K562 (cell line): Measurements from ENCODE around the gene ILKAP. TPM values are rescaled to one million over a fixed set of nuclear protein-coding genes. Genes with fewer than 3 reads are reported as not detected.

Source experiments
- ATAC-seq: fragments of 200-7000 bp; cut with Tn5 transposase; 3 replicates; pipeline ENCODE4 v1.9.1; 2020; ENCODE audit warnings: moderate library complexity
- BruUV-seq: library from RNA; stranded (reverse); fragments of 400-500 nt; replicated peaks from 2 replicates; lab custom pipeline; 2021; lab: Mats Ljungman, UMichigan
- CTCF ChIA-PET: fragments of 300-600 bp; formaldehyde crosslinking; extraction: SDS; loops from one replicate; lab custom pipeline; 2021; ENCODE audit warnings: low intra/inter-chr PET ratio; lab: Yijun Ruan, JAX
- POLR2A ChIA-PET: fragments of 300-600, 350-650 bp; sonication (Branson Sonifier 250); formaldehyde crosslinking; extraction: SDS; loops from one replicate; lab custom pipeline; 2021; ENCODE audit warnings: antibody characterized with exemption, inconsistent platforms; lab: Yijun Ruan, JAX
- DNase-seq, 4 experiments: peaks; one replicate each; pipeline versions ENCODE4 v3.0.0 to v3.0.0-alpha.2; 2011 to 2018; ENCODE audit warnings: low spot score in 3 of 4, mixed read lengths in 3 of 4; ENCODE audit errors: extremely low read depth in 1 of 4
- FAIRE-seq: peaks from 2 replicates; lab custom pipeline; 2011; peaks lifted over from hg19 to GRCh38; lab: Jason Lieb, UNC
- H2AFZ ChIP-seq: 2 replicates; pipeline ENCODE4 v1.6.0; 2011; ENCODE audit warnings: low read depth, low read length, control low read depth, inconsistent platforms
- H3K27ac ChIP-seq: fragments of 200-600 bp; 3 replicates; pipeline ENCODE4 v1.8.0; 2011; ENCODE audit warnings: low read depth, mild to moderate bottlenecking, control low read depth, inconsistent platforms, low read length, moderate library complexity, mixed read lengths; ENCODE audit errors: extremely low read depth
- H3K27me3 ChIP-seq, 2 experiments: fragments of 300-600 bp in 1 of 2; 2 replicates in 1 of 2; 3 replicates in 1 of 2; pipeline versions ENCODE4 v1.6.0 to v1.8.0; 2011; ENCODE audit warnings: inconsistent platforms in 2 of 2, low read length in 2 of 2, mild to moderate bottlenecking in 1 of 2, mixed read lengths in 1 of 2, moderate library complexity in 1 of 2; ENCODE audit not compliant: control insufficient read depth in 2 of 2, insufficient read depth in 2 of 2
- H3K36me3 ChIP-seq: fragments of 300-600 bp; 3 replicates; pipeline ENCODE4 v1.8.0; 2011; ENCODE audit warnings: mild to moderate bottlenecking, low read length, inconsistent platforms; ENCODE audit not compliant: control insufficient read depth, insufficient read depth
- H3K4me1 ChIP-seq, 2 experiments: fragments of 200-600 bp in 1 of 2; replicated peaks in 1 of 2; 2 replicates in 1 of 2; 3 replicates in 1 of 2; pipeline versions ENCODE4 v1.5.1 to v1.8.0; 2011; ENCODE audit warnings: inconsistent platforms in 2 of 2, low read length in 2 of 2, mild to moderate bottlenecking in 1 of 2, mixed read lengths in 1 of 2, moderate library complexity in 1 of 2; ENCODE audit not compliant: control insufficient read depth in 2 of 2, insufficient read depth in 2 of 2
- H3K4me2 ChIP-seq: 2 replicates; pipeline ENCODE4 v1.6.1; 2011; ENCODE audit warnings: low read length, control low read depth, inconsistent platforms, mixed read lengths; ENCODE audit not compliant: insufficient read depth
- H3K4me3 ChIP-seq: fragments of 200-600 bp; sonication (generic), shearing (Covaris generic); 2 replicates; pipeline ENCODE4 v1.5.1; 2016; ENCODE audit warnings: control low read depth, inconsistent platforms
- H3K79me2 ChIP-seq: fragments of 200-600 bp; 3 replicates; pipeline ENCODE4 v1.8.0; 2011; ENCODE audit warnings: low read length, inconsistent platforms; ENCODE audit not compliant: control insufficient read depth, insufficient read depth
- H3K9ac ChIP-seq, 2 experiments: 2 replicates each; pipeline versions ENCODE4 v1.6.0 to v1.6.1; 2011; ENCODE audit warnings: low read depth in 2 of 2, low read length in 2 of 2, control low read depth in 1 of 2, inconsistent platforms in 1 of 2, mild to moderate bottlenecking in 1 of 2, mixed read lengths in 1 of 2; ENCODE audit not compliant: insufficient read depth in 1 of 2
- H3K9me1 ChIP-seq: one replicate; pipeline ENCODE4 v1.6.0; 2011; ENCODE audit warnings: inconsistent platforms, mild to moderate bottlenecking, low read length, moderate library complexity; ENCODE audit not compliant: control insufficient read depth, insufficient read depth
- H3K9me3 ChIP-seq: replicated peaks from 2 replicates; pipeline ENCODE4 v1.5.1; 2011; ENCODE audit warnings: low read depth, low read length, inconsistent platforms; ENCODE audit not compliant: control insufficient read depth, insufficient read depth
- H4K20me1 ChIP-seq: replicated peaks from 2 replicates; pipeline ENCODE4 v1.6.1; 2011; ENCODE audit warnings: low read length, inconsistent platforms, mixed read lengths; ENCODE audit not compliant: control insufficient read depth, insufficient read depth
- ELF4 ChIP-seq: fragments of 450-650 bp; formaldehyde crosslinking; IDR thresholded peaks from 2 replicates; pipeline ENCODE4 v1.4.0; 2022; ENCODE audit warnings: missing genetic modification characterization
- GTF2F1 ChIP-seq: IDR thresholded peaks from 2 replicates; pipeline ENCODE4 v1.6.1; 2011; ENCODE audit warnings: low read depth, low read length, improper control_type of control experiment
- HLTF ChIP-seq: fragments of 450-650 bp; IDR thresholded peaks from 2 replicates; pipeline ENCODE4 v1.6.1; 2016
- HMGN3 ChIP-seq: IDR thresholded peaks from 2 replicates; pipeline ENCODE4 v1.6.1; 2011; ENCODE audit warnings: borderline replicate concordance, low read depth, mild to moderate bottlenecking, mixed read lengths, low read length; ENCODE audit not compliant: insufficient read length; ENCODE audit errors: extremely low read depth
- MXI1 ChIP-seq: IDR thresholded peaks from 2 replicates; pipeline ENCODE4 v1.6.1; 2011; ENCODE audit warnings: low read depth, mild to moderate bottlenecking, improper control_type of control experiment, low read length
- SIRT6 ChIP-seq: IDR thresholded peaks from one replicate; pipeline ENCODE4 v1.6.1; 2012; ENCODE audit warnings: low read depth, mild to moderate bottlenecking, control low read depth, inconsistent platforms, low read length, moderate library complexity
- TCFL5 ChIP-seq: fragments of 250-450 bp; sonication (Bioruptor Pico); conservative IDR thresholded peaks from 2 replicates; pipeline ENCODE4 v1.6.1; 2021; ENCODE audit warnings: mild to moderate bottlenecking, moderate library complexity, matching md5 sums
- ZNF584 ChIP-seq: fragments of 200-800 bp; sonication (Bioruptor generic); IDR thresholded peaks from 2 replicates; pipeline ENCODE4 v1.6.1; 2016; ENCODE audit warnings: low read depth, mild to moderate bottlenecking, missing genetic modification characterization, missing compliant biosample characterization
- WGBS: fragments of 100-300 bp; shearing (Covaris generic); methylation state at CpG from one replicate; pipeline ENCODE4 v1.1.6; 2016; ENCODE audit warnings: low coverage, mixed read lengths; ENCODE audit not compliant: insufficient coverage; ENCODE audit errors: missing lambda C conversion rate; 5-methylcytosine and 5-hydroxymethylcytosine counted together
- in situ Hi-C: fragments of 300-500 bp; cut with MboI; formaldehyde crosslinking; loops from 4 replicates; pipeline ENCODE4 v1.15.0; 2018; ENCODE audit warnings: inconsistent platforms, mixed read lengths
- intact Hi-C: fragments of 100-400 bp; cut with micrococcal nuclease; formaldehyde crosslinking; loops from 2 replicates; pipeline ENCODE4 v1.14.2; 2022
- polyA plus RNA-seq, 8 experiments: library from polyadenylated mRNA; depleted of rRNA in 4 of 8; stranded (reverse) in 5 of 8; unstranded in 3 of 8; fragments of >200 nt; fragmentation: Nextera tagmentation in 2 of 8; fragmentation: Illumina TruSeq in 1 of 8; extraction: Ambion mirVana in 2 of 8; extraction: Trizol in 1 of 8; gene quantifications; 2 replicates each; pipeline versions ENCODE4 v1.2.1 to v1.2.3, GENCODE V29; 2011 to 2014; ENCODE audit warnings: inconsistent platforms in 1 of 8, missing spikeins in 1 of 8
- total RNA-seq, 7 experiments: library from RNA; depleted of rRNA in 6 of 7; stranded (reverse); fragments of >200 nt in 6 of 7; fragmentation: Illumina TruSeq in 2 of 7; extraction: Trizol in 2 of 7; gene quantifications; 2 replicates each; pipeline versions ENCODE4 v1.2.1 to v1.2.3, GENCODE V29; 2011 to 2021; ENCODE audit warnings: low replicate concordance in 1 of 7
- TF ChIP-seq, protein P1 (sequence below): fragments of 450-650 bp; IDR thresholded peaks from 2 replicates; pipeline ENCODE4 v1.6.1; 2016; ENCODE audit warnings: mild to moderate bottlenecking, moderate library complexity

The ILKAP gene
- total and polyA plus RNA-seq, 9 of the 15 experiments (the other 6 are each of a cell fraction or from before 2014, with no cell fraction given) = 3.1 to 43.9 (median 20.7) TPM

DNA sequence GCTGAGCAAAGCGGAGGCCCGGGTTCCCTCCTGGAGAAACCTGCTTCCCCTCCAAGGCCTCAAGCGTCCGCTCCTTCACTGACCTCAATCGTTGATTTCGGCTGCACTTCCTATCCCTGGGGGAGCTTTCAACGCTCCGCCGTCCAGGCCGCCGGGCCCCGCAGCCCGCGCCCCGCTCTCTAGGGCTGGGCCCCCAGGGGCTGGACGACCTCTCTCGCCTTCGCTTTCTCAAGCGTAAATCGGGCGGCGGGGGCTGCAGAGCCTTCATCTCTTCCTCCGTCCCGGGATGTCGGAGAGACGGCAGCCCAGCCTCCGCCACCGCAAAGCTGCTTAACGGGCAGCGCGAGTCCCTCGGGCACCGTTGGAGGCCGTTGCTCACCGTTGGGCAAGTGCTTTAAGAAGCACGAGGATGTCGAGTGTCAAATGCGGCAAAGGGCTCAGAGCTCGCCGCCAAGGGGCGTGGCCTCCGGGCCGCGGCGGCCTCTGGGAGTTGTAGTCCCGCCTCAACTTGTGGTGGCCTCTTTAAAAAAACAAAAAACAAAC lies 27.8 kb upstream of the ILKAP start:
- ATAC-seq (peak; percentile 82), FAIRE-seq (peak; percentile 74), DNase-seq (peak; percentile 73 to 80 (median 75))
- peaks cover 22% of the 10 kb centered on the region for H3K79me2 ChIP-seq
- peak overlapping the region; percentile 91 for H2AFZ ChIP-seq
- H3K9ac ChIP-seq = peak overlapping the region; percentile 44 to 92
- ChIA-PET CTCF (no interaction called here), POLR2A (interaction anchor here (0.6 to 1.3 kb wide), 3 partner anchors 9 to 29 kb away, joined by 3 to 6 read pairs (median 3); no protein-coding TSS in a partner anchor)
- no peaks in the 10 kb centered on the region for H4K20me1 ChIP-seq
- H3K36me3 ChIP-seq = peaks cover 17% of the 10 kb centered on the region; the same call in 1 of the 3 replicates
- H3K9me1 ChIP-seq = no peaks in the 10 kb centered on the region
- 3% methylated on average over 34 of the region's 46 CpGs for WGBS
- intact Hi-C loops = no loop called here
- no peaks in the 10 kb centered on the region for H3K9me3 ChIP-seq
- peaks cover 12 to 21% of the 10 kb centered on the region in 2 experiments; a peak in 4 of 5 replicates for H3K4me1 ChIP-seq
- H3K4me2 ChIP-seq = peak overlapping the region; percentile 82
- in situ Hi-C loops = no loop called here
- H3K4me3 ChIP-seq = peak overlapping the region; percentile 60
- TSS peak; percentile 59 for BruUV-seq
- peak overlapping the region; percentile 59 for H3K27ac ChIP-seq
- no peaks in the 10 kb centered on the region for H3K27me3 ChIP-seq
- TF ChIP-seq HLTF (no peak), MXI1 (0 out of 2 replicates have a peak, but pooled peaks have one; percentile 49), HMGN3 (peak; percentile 20), TCFL5 (CRISPR knock-in tag) (no peak), GTF2F1 (no peak), SIRT6 (no peak), ZNF584 (no peak), ELF4 (no peak)
- TF ChIP-seq, protein P1, sequence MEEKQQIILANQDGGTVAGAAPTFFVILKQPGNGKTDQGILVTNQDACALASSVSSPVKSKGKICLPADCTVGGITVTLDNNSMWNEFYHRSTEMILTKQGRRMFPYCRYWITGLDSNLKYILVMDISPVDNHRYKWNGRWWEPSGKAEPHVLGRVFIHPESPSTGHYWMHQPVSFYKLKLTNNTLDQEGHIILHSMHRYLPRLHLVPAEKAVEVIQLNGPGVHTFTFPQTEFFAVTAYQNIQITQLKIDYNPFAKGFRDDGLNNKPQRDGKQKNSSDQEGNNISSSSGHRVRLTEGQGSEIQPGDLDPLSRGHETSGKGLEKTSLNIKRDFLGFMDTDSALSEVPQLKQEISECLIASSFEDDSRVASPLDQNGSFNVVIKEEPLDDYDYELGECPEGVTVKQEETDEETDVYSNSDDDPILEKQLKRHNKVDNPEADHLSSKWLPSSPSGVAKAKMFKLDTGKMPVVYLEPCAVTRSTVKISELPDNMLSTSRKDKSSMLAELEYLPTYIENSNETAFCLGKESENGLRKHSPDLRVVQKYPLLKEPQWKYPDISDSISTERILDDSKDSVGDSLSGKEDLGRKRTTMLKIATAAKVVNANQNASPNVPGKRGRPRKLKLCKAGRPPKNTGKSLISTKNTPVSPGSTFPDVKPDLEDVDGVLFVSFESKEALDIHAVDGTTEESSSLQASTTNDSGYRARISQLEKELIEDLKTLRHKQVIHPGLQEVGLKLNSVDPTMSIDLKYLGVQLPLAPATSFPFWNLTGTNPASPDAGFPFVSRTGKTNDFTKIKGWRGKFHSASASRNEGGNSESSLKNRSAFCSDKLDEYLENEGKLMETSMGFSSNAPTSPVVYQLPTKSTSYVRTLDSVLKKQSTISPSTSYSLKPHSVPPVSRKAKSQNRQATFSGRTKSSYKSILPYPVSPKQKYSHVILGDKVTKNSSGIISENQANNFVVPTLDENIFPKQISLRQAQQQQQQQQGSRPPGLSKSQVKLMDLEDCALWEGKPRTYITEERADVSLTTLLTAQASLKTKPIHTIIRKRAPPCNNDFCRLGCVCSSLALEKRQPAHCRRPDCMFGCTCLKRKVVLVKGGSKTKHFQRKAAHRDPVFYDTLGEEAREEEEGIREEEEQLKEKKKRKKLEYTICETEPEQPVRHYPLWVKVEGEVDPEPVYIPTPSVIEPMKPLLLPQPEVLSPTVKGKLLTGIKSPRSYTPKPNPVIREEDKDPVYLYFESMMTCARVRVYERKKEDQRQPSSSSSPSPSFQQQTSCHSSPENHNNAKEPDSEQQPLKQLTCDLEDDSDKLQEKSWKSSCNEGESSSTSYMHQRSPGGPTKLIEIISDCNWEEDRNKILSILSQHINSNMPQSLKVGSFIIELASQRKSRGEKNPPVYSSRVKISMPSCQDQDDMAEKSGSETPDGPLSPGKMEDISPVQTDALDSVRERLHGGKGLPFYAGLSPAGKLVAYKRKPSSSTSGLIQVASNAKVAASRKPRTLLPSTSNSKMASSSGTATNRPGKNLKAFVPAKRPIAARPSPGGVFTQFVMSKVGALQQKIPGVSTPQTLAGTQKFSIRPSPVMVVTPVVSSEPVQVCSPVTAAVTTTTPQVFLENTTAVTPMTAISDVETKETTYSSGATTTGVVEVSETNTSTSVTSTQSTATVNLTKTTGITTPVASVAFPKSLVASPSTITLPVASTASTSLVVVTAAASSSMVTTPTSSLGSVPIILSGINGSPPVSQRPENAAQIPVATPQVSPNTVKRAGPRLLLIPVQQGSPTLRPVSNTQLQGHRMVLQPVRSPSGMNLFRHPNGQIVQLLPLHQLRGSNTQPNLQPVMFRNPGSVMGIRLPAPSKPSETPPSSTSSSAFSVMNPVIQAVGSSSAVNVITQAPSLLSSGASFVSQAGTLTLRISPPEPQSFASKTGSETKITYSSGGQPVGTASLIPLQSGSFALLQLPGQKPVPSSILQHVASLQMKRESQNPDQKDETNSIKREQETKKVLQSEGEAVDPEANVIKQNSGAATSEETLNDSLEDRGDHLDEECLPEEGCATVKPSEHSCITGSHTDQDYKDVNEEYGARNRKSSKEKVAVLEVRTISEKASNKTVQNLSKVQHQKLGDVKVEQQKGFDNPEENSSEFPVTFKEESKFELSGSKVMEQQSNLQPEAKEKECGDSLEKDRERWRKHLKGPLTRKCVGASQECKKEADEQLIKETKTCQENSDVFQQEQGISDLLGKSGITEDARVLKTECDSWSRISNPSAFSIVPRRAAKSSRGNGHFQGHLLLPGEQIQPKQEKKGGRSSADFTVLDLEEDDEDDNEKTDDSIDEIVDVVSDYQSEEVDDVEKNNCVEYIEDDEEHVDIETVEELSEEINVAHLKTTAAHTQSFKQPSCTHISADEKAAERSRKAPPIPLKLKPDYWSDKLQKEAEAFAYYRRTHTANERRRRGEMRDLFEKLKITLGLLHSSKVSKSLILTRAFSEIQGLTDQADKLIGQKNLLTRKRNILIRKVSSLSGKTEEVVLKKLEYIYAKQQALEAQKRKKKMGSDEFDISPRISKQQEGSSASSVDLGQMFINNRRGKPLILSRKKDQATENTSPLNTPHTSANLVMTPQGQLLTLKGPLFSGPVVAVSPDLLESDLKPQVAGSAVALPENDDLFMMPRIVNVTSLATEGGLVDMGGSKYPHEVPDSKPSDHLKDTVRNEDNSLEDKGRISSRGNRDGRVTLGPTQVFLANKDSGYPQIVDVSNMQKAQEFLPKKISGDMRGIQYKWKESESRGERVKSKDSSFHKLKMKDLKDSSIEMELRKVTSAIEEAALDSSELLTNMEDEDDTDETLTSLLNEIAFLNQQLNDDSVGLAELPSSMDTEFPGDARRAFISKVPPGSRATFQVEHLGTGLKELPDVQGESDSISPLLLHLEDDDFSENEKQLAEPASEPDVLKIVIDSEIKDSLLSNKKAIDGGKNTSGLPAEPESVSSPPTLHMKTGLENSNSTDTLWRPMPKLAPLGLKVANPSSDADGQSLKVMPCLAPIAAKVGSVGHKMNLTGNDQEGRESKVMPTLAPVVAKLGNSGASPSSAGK = peak; percentile 97
